DND-41 (cell line): ENCODE results near the gene CHRNA9.

ENCODE experiments used
- EZH2 ChIP-seq: IDR thresholded peaks from 3 replicates; pipeline ENCODE4 v1.6.1; 2012; ENCODE audit warnings: borderline replicate concordance, low read depth, mild to moderate bottlenecking, moderate library complexity, low read length, inconsistent platforms; ENCODE audit not compliant: severe bottlenecking
- TF ChIP-seq, protein P1 (sequence below): IDR thresholded peaks from 2 replicates; pipeline ENCODE4 v1.5.1; 2012; ENCODE audit warnings: borderline replicate concordance, low read length, moderate library complexity, mild to moderate bottlenecking; ENCODE audit not compliant: poor library complexity, severe bottlenecking; ENCODE audit errors: extremely low read depth

DNA sequence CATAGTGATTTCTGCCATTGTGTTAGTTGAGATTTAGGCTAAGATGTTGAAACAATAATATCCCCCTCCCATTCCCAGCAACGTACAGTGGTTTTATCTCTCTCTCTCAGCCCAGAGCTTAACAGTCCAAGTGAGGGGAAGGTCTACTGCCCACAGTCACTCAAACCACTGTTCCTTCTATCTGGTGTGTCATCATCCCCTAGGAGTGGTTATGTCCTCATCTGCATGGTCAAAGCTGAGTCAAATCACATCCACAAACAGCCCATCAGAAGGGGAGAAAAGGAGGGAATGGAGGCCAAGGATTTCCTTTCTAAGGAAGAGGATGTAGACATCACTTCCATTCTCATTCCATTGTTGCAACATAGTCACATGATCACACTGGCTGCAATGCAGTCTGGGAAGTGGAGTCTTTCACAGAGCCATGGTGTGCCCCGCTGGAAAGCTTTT is 42.8 kb upstream of the CHRNA9 start:
- TF ChIP-seq, protein P1, sequence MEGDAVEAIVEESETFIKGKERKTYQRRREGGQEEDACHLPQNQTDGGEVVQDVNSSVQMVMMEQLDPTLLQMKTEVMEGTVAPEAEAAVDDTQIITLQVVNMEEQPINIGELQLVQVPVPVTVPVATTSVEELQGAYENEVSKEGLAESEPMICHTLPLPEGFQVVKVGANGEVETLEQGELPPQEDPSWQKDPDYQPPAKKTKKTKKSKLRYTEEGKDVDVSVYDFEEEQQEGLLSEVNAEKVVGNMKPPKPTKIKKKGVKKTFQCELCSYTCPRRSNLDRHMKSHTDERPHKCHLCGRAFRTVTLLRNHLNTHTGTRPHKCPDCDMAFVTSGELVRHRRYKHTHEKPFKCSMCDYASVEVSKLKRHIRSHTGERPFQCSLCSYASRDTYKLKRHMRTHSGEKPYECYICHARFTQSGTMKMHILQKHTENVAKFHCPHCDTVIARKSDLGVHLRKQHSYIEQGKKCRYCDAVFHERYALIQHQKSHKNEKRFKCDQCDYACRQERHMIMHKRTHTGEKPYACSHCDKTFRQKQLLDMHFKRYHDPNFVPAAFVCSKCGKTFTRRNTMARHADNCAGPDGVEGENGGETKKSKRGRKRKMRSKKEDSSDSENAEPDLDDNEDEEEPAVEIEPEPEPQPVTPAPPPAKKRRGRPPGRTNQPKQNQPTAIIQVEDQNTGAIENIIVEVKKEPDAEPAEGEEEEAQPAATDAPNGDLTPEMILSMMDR, result no peak
- TF ChIP-seq EZH2, result no peak
